H1 (cell line): ENCODE results near the gene CACNA2D1. TPM values are rescaled to one million over a fixed set of nuclear protein-coding genes. Genes with fewer than 3 reads are reported as not detected.

Source experiments
- CTCF ChIA-PET: fragments of 300-600 bp; sonication (Branson Sonifier 250); formaldehyde crosslinking; loops from one replicate; lab custom pipeline; 2021; ENCODE audit not compliant: partially characterized antibody; lab: Charles Lee
- POLR2A ChIA-PET: fragments of 300-600 bp; sonication (Branson Sonifier 250); formaldehyde crosslinking; loops from one replicate; lab custom pipeline; 2021; ENCODE audit warnings: inconsistent platforms; ENCODE audit not compliant: partially characterized antibody; lab: Charles Lee
- DNase-seq, 2 experiments: peaks; one replicate each; pipeline versions ENCODE4 v3.0.0 to v3.0.0-alpha.2; 2010 to 2022; ENCODE audit warnings: low spot score in 2 of 2, low read depth in 1 of 2, mixed read lengths in 1 of 2
- FAIRE-seq: peaks from 2 replicates; lab custom pipeline; 2011; peaks lifted over from hg19 to GRCh38; lab: Jason Lieb, UNC
- H2AFZ ChIP-seq: 2 replicates; pipeline ENCODE4 v1.8.1; 2012; ENCODE audit warnings: low read length, inconsistent platforms
- H2AK5ac ChIP-seq: 2 replicates; pipeline ENCODE4 v1.6.1; 2013; ENCODE audit warnings: low read depth, low read length
- H2BK120ac ChIP-seq: replicated peaks from 2 replicates; pipeline ENCODE3; 2013; ENCODE audit warnings: low read depth, low read length, inconsistent platforms
- H2BK12ac ChIP-seq: 2 replicates; pipeline ENCODE4 v1.6.1; 2013; ENCODE audit warnings: low read depth, low read length
- H2BK15ac ChIP-seq: 2 replicates; pipeline ENCODE4 v1.6.1; 2013; ENCODE audit warnings: low read length
- H2BK20ac ChIP-seq: 2 replicates; pipeline ENCODE4 v1.6.1; 2013; ENCODE audit warnings: low read length
- H2BK5ac ChIP-seq: 2 replicates; pipeline ENCODE4 v1.6.1; 2013; ENCODE audit warnings: low read depth, low read length
- H3K14ac ChIP-seq: 2 replicates; pipeline ENCODE4 v1.6.1; 2013; ENCODE audit warnings: inconsistent platforms; ENCODE audit not compliant: insufficient read length
- H3K18ac ChIP-seq: 2 replicates; pipeline ENCODE4 v1.6.1; 2013; ENCODE audit warnings: low read length; ENCODE audit errors: extremely low read depth
- H3K23ac ChIP-seq: 2 replicates; pipeline ENCODE4 v1.6.1; 2013; ENCODE audit warnings: inconsistent platforms; ENCODE audit not compliant: insufficient read length
- H3K23me2 ChIP-seq: 2 replicates; pipeline ENCODE4 v1.6.1; 2013; ENCODE audit warnings: low read depth, low read length
- H3K27ac ChIP-seq: 2 replicates; pipeline ENCODE4 v1.6.1; 2011; ENCODE audit warnings: low read depth, low read length, inconsistent platforms
- H3K27me3 ChIP-seq, 4 experiments: replicated peaks in 1 of 4; 1 replicate in 1 of 4; 2 replicates in 3 of 4; pipeline versions ENCODE4 v1.6.1 to v1.8.1; 2011 to 2013; ENCODE audit warnings: low read length in 3 of 4, mild to moderate bottlenecking in 3 of 4, inconsistent platforms in 2 of 4, mixed read lengths in 2 of 4, moderate library complexity in 1 of 4; ENCODE audit not compliant: control insufficient read depth in 3 of 4, insufficient read depth in 3 of 4; ENCODE audit errors: extremely low read depth in 1 of 4
- H3K36me3 ChIP-seq, 4 experiments: 2 replicates each; pipeline versions ENCODE4 v1.6.1 to v1.8.1; 2011 to 2013; ENCODE audit warnings: mild to moderate bottlenecking in 4 of 4, low read length in 3 of 4, moderate library complexity in 2 of 4, control low read depth in 1 of 4, inconsistent platforms in 1 of 4; ENCODE audit not compliant: insufficient read depth in 4 of 4, control insufficient read depth in 2 of 4
- H3K4ac ChIP-seq: replicated peaks from 2 replicates; pipeline ENCODE3; 2013; ENCODE audit warnings: low read length, low read depth, mixed read lengths, inconsistent platforms; ENCODE audit not compliant: insufficient read length
- H3K4me1 ChIP-seq, 4 experiments: replicated peaks in 1 of 4; 1 replicate in 1 of 4; 2 replicates in 3 of 4; pipeline versions ENCODE4 v1.6.1 to v1.8.1; 2011 to 2013; ENCODE audit warnings: low read length in 3 of 4, inconsistent platforms in 2 of 4, mixed read lengths in 1 of 4; ENCODE audit not compliant: insufficient read depth in 4 of 4, control insufficient read depth in 3 of 4
- H3K4me2 ChIP-seq, 2 experiments: 2 replicates each; pipeline versions ENCODE4 v1.6.1 to v1.8.1; 2011 to 2013; ENCODE audit warnings: low read depth in 2 of 2, low read length in 2 of 2, control low read depth in 1 of 2, inconsistent platforms in 1 of 2, mild to moderate bottlenecking in 1 of 2; ENCODE audit not compliant: insufficient read depth in 1 of 2
- H3K4me3 ChIP-seq, 4 experiments: fragments of 200-600, 300-600 bp in 1 of 4; sonication (generic), shearing (Covaris generic), sonication (Bioruptor Twin) in 1 of 4; 2 replicates each; pipeline versions ENCODE4 v1.5.1 to v1.8.1; 2011 to 2016; ENCODE audit warnings: low read length in 4 of 4, low read depth in 3 of 4, control low read depth in 2 of 4, inconsistent platforms in 2 of 4, mild to moderate bottlenecking in 2 of 4, mixed read lengths in 1 of 4, moderate library complexity in 1 of 4; ENCODE audit not compliant: insufficient read depth in 2 of 4; ENCODE audit errors: extremely low read depth in 1 of 4
- H3K56ac ChIP-seq: replicated peaks from 2 replicates; pipeline ENCODE3; 2013; ENCODE audit warnings: low read depth, mild to moderate bottlenecking, mixed read lengths, low read length, inconsistent platforms; ENCODE audit not compliant: insufficient read length
- H3K79me1 ChIP-seq: 2 replicates; pipeline ENCODE4 v1.6.1; 2013; ENCODE audit warnings: low read depth, low read length, control low read depth
- H3K79me2 ChIP-seq, 2 experiments: 2 replicates each; pipeline versions ENCODE4 v1.6.1 to v1.8.1; 2012 to 2013; ENCODE audit warnings: low read length in 2 of 2, mild to moderate bottlenecking in 2 of 2, inconsistent platforms in 1 of 2; ENCODE audit not compliant: insufficient read depth in 2 of 2, control insufficient read depth in 1 of 2
- H3K9ac ChIP-seq, 4 experiments: replicated peaks in 1 of 4; 1 replicate in 1 of 4; 2 replicates in 3 of 4; pipeline versions ENCODE4 v1.6.1 to v1.8.1; 2011 to 2013; ENCODE audit warnings: low read depth in 3 of 4, low read length in 3 of 4, control low read depth in 2 of 4, mild to moderate bottlenecking in 2 of 4, moderate library complexity in 2 of 4, inconsistent platforms in 1 of 4; ENCODE audit errors: extremely low read depth in 1 of 4
- H3K9me3 ChIP-seq, 2 experiments: 2 replicates each; pipeline versions ENCODE4 v1.6.1 to v1.8.1; 2012 to 2013; ENCODE audit warnings: mild to moderate bottlenecking in 2 of 2, moderate library complexity in 2 of 2, control low read depth in 1 of 2, inconsistent platforms in 1 of 2, low read depth in 1 of 2, low read length in 1 of 2, mixed read lengths in 1 of 2; ENCODE audit not compliant: insufficient read depth in 2 of 2
- H4K20me1 ChIP-seq, 2 experiments: replicated peaks in 1 of 2; 2 replicates each; pipeline versions ENCODE3 to v1.8.1; 2011 to 2013; ENCODE audit warnings: inconsistent platforms in 2 of 2, low read length in 2 of 2, mild to moderate bottlenecking in 1 of 2; ENCODE audit not compliant: insufficient read depth in 2 of 2, control insufficient read depth in 1 of 2
- H4K5ac ChIP-seq: 2 replicates; pipeline ENCODE4 v1.6.1; 2013; ENCODE audit warnings: low read length, low read depth, mixed read lengths, inconsistent platforms; ENCODE audit not compliant: insufficient read length
- H4K8ac ChIP-seq: 2 replicates; pipeline ENCODE4 v1.8.0; 2013; ENCODE audit warnings: mild to moderate bottlenecking, moderate library complexity, low read length, inconsistent platforms; ENCODE audit not compliant: insufficient read depth; ENCODE audit errors: extremely low read depth
- H4K91ac ChIP-seq: replicated peaks from 2 replicates; pipeline ENCODE3; 2013; ENCODE audit warnings: low read length, mixed read lengths, inconsistent platforms; ENCODE audit not compliant: insufficient read length
- CREB1 ChIP-seq: IDR thresholded peaks from 2 replicates; pipeline ENCODE4 v1.6.1; 2012; ENCODE audit warnings: inconsistent platforms
- CTCF ChIP-seq, 3 experiments: IDR thresholded peaks; 1 replicate in 2 of 3; 2 replicates in 1 of 3; pipeline versions ENCODE4 v1.5.1 to v1.6.1; 2011; ENCODE audit warnings: low read length in 3 of 3, mild to moderate bottlenecking in 3 of 3, inconsistent platforms in 2 of 3, low read depth in 1 of 3, moderate library complexity in 1 of 3; ENCODE audit not compliant: insufficient read depth in 1 of 3; ENCODE audit errors: control extremely low read depth in 1 of 3
- EZH2 ChIP-seq: fragments of 200-600 bp; sonication (generic); IDR thresholded peaks from 2 replicates; pipeline ENCODE4 v1.7.1; 2012; ENCODE audit warnings: low read depth, mild to moderate bottlenecking, moderate library complexity, low read length, inconsistent platforms; ENCODE audit not compliant: severe bottlenecking
- GTF2F1 ChIP-seq: IDR thresholded peaks from 2 replicates; pipeline ENCODE4 v1.6.1; 2012; ENCODE audit warnings: low read depth, low read length, improper control_type of control experiment, borderline replicate concordance
- JUN ChIP-seq: IDR thresholded peaks from 2 replicates; pipeline ENCODE4 v1.6.1; 2011; ENCODE audit warnings: low read depth, mild to moderate bottlenecking, improper control_type of control experiment, low read length
- POU5F1 ChIP-seq: IDR thresholded peaks from 2 replicates; pipeline ENCODE4 v1.6.1; 2011; ENCODE audit warnings: low read depth, mild to moderate bottlenecking, low read length, moderate library complexity
- RBBP5 ChIP-seq: IDR thresholded peaks from 2 replicates; pipeline ENCODE4 v1.7.1; 2012; ENCODE audit warnings: low read depth, mild to moderate bottlenecking, inconsistent platforms, low read length, moderate library complexity, borderline replicate concordance
- RFX5 ChIP-seq: IDR thresholded peaks from 2 replicates; pipeline ENCODE4 v1.6.1; 2011; ENCODE audit warnings: low read depth, low read length, improper control_type of control experiment, borderline replicate concordance
- RXRA ChIP-seq: IDR thresholded peaks from 2 replicates; pipeline ENCODE4 v1.6.1; 2011; ENCODE audit warnings: low read depth, mild to moderate bottlenecking, low read length, moderate library complexity; ENCODE audit not compliant: insufficient read depth
- SIRT6 ChIP-seq: IDR thresholded peaks from one replicate; pipeline ENCODE4 v1.7.1; 2012; ENCODE audit warnings: low read length, inconsistent platforms
- SIX5 ChIP-seq: IDR thresholded peaks from 2 replicates; pipeline ENCODE4 v1.6.1; 2011; ENCODE audit warnings: mild to moderate bottlenecking, low read depth, low read length
- YY1 ChIP-seq: IDR thresholded peaks from 2 replicates; pipeline ENCODE4 v1.6.1; 2011; ENCODE audit warnings: low read depth, mild to moderate bottlenecking, low read length
- WGBS, 2 experiments: shearing (Covaris generic) in 1 of 2; methylation state at CpG; one replicate each; pipeline versions ENCODE4 v1.1.6 to v1.1.7; 2013 to 2015; ENCODE audit warnings: low lambda C conversion rate in 2 of 2, mixed read lengths in 2 of 2, inconsistent platforms in 1 of 2, low coverage in 1 of 2, missing lambda C conversion rate in 1 of 2; ENCODE audit not compliant: insufficient replicate concordance in 2 of 2, insufficient coverage in 1 of 2, insufficient read length in 1 of 2; ENCODE audit errors: extremely low coverage in 1 of 2, missing lambda C conversion rate in 1 of 2; 5-methylcytosine and 5-hydroxymethylcytosine counted together
- polyA plus RNA-seq, 7 experiments: library from polyadenylated mRNA; depleted of rRNA in 3 of 7; stranded (reverse) in 5 of 7; unstranded in 2 of 7; fragments of >200 nt in 5 of 7; fragments of 200-250 nt in 2 of 7; gene quantifications; 1 replicate in 5 of 7; 2 replicates in 1 of 7; 4 replicates in 1 of 7; pipeline versions ENCODE4 v1.2.1 to v1.2.3, GENCODE V29; 2011 to 2013; ENCODE audit warnings: missing spikeins in 2 of 7, mixed read lengths in 2 of 7
- total RNA-seq: library from RNA; stranded (reverse); fragmentation: NEBNext Ultra II Directional; extraction: Animal tissue kit (Norgen Biotek cat#: 25700); gene quantifications from 2 replicates; pipeline ENCODE4 v1.2.1, GENCODE V29; 2021

The CACNA2D1 gene
- total and polyA plus RNA-seq, 2 of the 8 experiments (the other 6 are each of a cell fraction or from before 2014, with no cell fraction given), result 4.3 to 27.3 TPM

- Histone ChIP-seq H2BK15ac (no peak overlapping the region), H3K79me1 (no peaks in the 10 kb centered on the region), H3K27ac (no peak overlapping the region), H3K4ac (no peak overlapping the region), H3K9me3 (no peaks in the 10 kb centered on the region), H2BK5ac (no peak overlapping the region), H4K91ac (no peak overlapping the region), H2AFZ (no peak overlapping the region), H3K27me3 (no peaks in the 10 kb centered on the region), H3K18ac (no peak overlapping the region), H3K79me2 (no peaks in the 10 kb centered on the region), H2BK20ac (no peak overlapping the region), H4K20me1 (no peaks in the 10 kb centered on the region), H3K36me3 (no peaks in the 10 kb centered on the region), H3K4me3 (no peak overlapping the region), H4K5ac (no peak overlapping the region), H2BK120ac (no peak overlapping the region), H2BK12ac (no peak overlapping the region), H3K4me2 (no peak overlapping the region), H2AK5ac (no peak overlapping the region), H4K8ac (no peak overlapping the region), H3K23ac (no peak overlapping the region), H3K9ac (no peak overlapping the region), H3K4me1 (no peaks in the 10 kb centered on the region), H3K23me2 (no peaks in the 10 kb centered on the region), H3K14ac (no peak overlapping the region), H3K56ac (no peak overlapping the region)
- ChIA-PET CTCF (interaction anchor here (2.0 to 2.3 kb wide), 2 partner anchors 10 to 13 kb away, joined by 4 to 7 read pairs; no protein-coding TSS in a partner anchor), POLR2A (no interaction called here)
- DNase-seq (no peak), FAIRE-seq (no peak)
- 94% methylated on average over 2 of the region's 2 CpGs; no CpG with 5 or more reads in 1 of the 2 experiments for WGBS, 2 experiments
- no peak for TF ChIP-seq POU5F1
- TF ChIP-seq RFX5, result no peak
- TF ChIP-seq CTCF (IDR thresholded peaks at IDR 0.05; ENCODE audit: control extremely low read depth in 1 of 3, insufficient read depth in 1 of 3, low read depth in 1 of 3, low read length in 3 of 3), result no peak
- TF ChIP-seq RXRA, result no peak
- no peak for TF ChIP-seq SIRT6
- no peak for TF ChIP-seq EZH2
- no peak for TF ChIP-seq CREB1
- TF ChIP-seq SIX5, result no peak
- no peak for TF ChIP-seq JUN
- TF ChIP-seq RBBP5, result no peak
- no peak for TF ChIP-seq YY1
- TF ChIP-seq GTF2F1, result no peak
Measured at GRCh38 chr7:82056282-82056681, 387.3 kb downstream of the CACNA2D1 start.
